Forelimb muscle (tissue), 1 donor: ENCODE results near the gene FYB2. TPM values are rescaled to one million over a fixed set of nuclear protein-coding genes. Genes with fewer than 3 reads are reported as not detected.

Source experiments
- DNase-seq: peaks from one replicate; pipeline ENCODE4 v3.0.0-alpha.2; 2013; ENCODE audit warnings: low read depth
- polyA plus RNA-seq: library from polyadenylated mRNA; unstranded; fragments of 120-200 nt; gene quantifications from one replicate; pipeline ENCODE4 v1.2.1, GENCODE V29; 2013; ENCODE audit not compliant: insufficient read length

Gene FYB2
- polyA plus RNA-seq, 1 donor: 0.11 TPM

DNA sequence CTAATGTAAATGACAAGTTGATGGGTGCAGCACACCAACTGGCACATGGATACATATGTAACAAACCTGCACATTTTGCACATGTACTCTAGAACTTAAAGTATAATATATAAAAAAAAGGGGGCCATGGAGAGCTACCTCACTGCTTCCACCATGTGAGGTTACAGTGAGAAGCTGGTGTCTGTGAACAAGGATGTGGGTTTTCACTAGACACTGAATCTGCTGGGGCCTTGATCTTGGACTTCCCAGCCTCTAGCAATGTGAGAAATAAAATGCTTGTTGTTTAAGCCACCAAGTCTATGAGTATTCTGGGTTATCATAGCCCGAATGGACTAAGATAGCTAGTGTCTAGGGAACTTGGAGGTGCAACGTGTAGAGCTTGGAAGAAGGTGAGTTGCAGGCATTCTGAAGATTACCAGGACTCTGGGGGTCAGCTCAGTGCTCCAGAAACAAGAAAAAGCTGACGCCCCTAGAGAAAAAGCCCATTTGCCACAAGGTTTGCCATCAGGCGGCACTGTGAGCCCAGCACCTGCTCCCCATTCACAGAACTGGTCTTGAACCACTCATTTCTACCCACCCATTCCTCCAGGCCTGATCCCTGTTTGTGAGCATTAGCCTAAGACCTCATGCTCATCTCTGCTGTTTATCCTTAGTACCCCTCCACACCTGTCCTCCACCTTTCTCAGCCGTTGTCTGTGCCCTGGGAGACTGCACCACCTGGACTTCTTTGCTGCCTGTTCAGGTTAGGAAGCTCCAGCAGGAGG lies 15.1 kb upstream of the FYB2 start:
- DNase-seq: no peak

GRCh38 chr1:56833088-56833487 lies 13.9 kb upstream of the FYB2 start:
- no peak for DNase-seq

- peak; percentile 34 for DNase-seq
Measured at GRCh38 chr1:56831871-56832693, 12.9 kb upstream of the FYB2 start.

- DNase-seq: no peak
Measured at GRCh38 chr1:56830052-56830451, 10.8 kb upstream of the FYB2 start.

GRCh38 chr1:56827711-56828110 lies 8.5 kb upstream of the FYB2 start:
- DNase-seq: no peak

GRCh38 chr1:56825436-56825835 lies 6.2 kb upstream of the FYB2 start:
- no peak for DNase-seq

- DNase-seq: no peak
Measured at GRCh38 chr1:56824938-56825337, 5.7 kb upstream of the FYB2 start.

GRCh38 chr1:56824271-56824670 lies 5.1 kb upstream of the FYB2 start:
- no peak for DNase-seq

DNA sequence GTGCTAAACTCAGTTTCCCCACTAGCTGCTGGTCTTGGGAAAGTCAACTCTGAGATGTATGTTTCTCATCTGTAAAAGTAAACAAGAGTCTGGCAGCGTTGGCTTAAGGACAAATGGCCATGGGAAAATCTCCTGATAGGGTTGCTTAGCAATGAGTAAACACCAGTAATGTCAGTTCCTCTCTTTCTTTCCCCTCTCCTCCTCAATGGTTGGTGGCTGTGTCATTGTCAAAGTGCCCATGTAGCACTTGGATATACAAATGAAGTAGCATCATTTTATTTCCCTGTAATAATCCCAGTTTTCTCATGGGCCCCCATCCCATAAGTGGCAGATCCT lies 2.2 kb upstream of the FYB2 start:
- DNase-seq: no peak

DNA sequence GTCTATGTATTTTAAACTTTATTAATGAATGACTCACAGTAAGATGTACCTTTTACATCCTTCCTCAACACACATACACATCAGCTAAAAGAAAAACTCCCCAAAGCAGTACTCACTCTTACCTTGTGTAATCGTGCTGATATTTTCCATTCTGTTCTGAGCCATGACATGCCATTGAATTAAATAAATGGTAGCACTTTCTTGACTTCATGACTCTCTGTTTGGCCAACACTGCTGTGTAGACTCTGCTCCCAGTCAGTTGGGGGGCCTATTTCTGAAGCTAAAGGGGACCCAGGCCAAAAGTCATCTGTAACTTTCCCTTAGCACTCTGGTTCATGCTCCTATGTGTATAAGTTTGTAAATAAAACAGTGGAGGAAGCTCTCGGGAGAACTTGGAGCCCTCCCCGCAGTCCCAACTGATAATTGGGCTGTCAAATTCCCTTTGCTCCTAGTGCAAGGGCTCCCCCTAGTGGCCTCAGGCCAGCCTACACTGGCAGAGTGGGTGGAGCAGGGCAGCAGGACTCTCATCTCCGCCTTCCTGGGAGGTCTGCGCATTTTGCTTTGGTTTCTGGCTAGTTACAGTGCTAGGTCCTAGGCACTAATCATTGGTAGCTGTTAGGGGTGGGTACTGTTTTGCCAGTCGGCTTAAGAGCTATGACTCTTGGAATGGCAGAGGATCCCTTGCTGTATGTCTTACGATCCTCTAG lies 1.7 kb upstream of the FYB2 start:
- no peak for DNase-seq

DNA sequence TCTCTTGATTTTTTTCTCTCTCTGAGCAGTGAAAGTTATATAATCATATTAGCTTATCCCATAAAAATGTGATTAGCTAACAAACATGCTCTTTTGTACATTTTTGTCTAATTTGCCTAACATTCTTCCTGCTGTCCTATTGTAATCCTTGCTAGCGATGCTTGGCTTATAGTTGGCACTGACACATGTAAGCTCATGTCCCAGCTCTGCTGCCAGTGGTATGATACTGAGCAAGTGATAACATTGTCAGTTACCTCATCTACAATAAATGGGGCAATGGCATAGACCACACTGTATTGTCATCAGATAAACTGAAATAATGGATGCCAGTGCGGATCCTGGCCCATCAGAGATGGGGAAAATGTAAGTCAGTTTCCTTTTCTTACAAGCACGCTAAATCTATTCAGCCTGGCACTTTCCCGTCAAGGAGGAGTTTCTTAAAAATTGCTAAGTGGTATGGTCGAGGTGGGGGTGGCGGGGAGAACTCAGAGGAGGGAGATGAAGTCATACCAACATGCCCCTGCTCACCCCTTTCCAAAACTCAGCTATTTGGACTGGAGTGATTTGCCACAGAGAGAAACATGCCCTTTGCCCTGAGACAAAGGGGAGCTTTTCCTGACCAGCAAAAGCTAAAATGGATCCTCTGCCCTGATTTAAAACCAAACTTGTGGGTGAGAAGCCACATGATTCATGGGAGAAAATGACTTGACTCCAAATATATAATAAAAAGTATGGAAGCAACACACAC lies 1.3 kb downstream of the FYB2 start:
- no peak for DNase-seq

DNA sequence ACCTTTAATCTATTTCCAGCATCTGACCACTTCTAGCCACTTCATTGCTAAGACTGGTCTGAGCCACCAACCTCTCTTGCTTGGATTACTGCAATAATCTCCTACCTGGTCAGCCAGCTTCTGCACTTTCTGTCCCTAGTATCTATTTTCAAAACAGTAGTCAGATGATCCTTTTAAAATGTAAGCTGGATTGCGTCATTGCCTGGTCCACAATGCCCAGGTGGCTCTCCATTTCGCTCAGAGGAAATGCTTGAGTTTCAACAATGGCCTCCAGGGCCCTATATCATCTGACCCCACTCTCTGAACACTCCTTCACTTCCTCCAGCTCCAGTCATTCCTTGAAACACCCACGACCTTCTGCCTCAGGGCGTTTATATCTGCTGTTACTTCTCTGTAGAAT lies 2.3 kb downstream of the FYB2 start:
- no peak for DNase-seq

- DNase-seq: no peak
Measured at GRCh38 chr1:56816264-56816663, 2.9 kb downstream of the FYB2 start.

- no peak for DNase-seq
Measured at GRCh38 chr1:56814205-56814604, 5.0 kb downstream of the FYB2 start.

DNA sequence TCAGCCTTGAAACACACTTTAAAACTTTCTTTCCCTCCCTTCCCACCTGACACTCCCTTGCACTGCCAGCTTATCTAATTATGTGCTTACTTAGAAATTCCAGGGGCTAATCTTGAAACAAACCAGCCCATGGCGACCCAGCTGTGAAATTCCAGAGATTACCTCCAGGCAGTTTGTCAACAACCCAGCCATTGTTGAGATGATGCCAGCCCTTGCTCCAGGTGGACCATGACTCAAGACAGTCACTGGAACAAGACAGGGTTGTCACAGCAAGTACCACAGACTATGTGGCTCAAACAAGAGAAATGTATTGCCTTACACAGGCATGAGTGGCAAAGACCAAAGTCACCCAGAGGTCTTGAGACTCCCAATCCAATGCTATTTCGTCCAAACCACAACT lies 7.9 kb downstream of the FYB2 start:
- DNase-seq: no peak

DNA sequence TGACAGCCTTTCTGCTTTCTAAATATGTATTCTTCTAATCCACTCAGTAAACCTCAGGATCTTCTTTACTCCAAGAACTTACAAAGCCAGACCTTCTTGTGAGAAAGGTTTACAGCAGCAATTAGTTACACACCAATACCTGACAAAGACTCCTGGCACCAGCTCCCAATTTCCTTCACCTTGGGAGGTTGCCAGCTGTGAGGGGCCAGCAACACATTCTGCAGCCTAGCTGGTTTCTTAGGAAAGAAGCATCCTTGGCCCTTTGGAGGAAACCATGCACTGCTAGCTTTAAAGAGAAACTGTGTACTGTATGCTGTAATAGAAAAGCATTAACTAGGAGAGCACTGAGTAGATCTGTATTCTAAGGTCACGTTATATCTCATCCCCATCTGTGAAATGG lies 10.8 kb downstream of the FYB2 start:
- no peak for DNase-seq

- no peak for DNase-seq
Measured at GRCh38 chr1:56806804-56807203, 12.4 kb downstream of the FYB2 start.

- no peak for DNase-seq
Measured at GRCh38 chr1:56803561-56804156, 15.5 kb downstream of the FYB2 start.

GRCh38 chr1:56799605-56800400 lies 19.4 kb downstream of the FYB2 start:
- DNase-seq: no peak

DNA sequence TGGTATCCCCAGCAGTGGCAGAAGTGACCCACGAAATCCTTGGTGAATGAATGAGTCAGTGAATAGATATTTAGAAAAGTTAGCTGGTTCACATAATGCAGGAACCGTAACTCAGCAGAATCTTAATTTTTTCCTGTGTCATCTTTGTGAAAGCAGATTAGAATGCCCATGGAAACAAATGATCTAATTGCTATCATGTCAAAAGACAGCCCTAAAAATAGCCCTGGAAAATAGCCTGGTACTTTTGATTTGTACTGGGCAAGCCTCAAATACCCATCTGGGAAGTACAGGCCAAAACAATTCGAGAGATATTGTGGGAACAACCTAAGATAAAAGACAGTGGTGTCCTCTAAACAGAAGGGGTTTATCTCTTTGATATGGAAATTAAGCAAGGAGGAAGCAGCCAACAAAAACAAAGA lies 21.1 kb downstream of the FYB2 start:
- DNase-seq: no peak
